NT2/D1 (cell line): ENCODE results near the gene KCTD14.

Experiments used
- SUZ12 ChIP-seq: IDR thresholded peaks from 2 replicates; pipeline ENCODE4 v1.6.1; 2011; ENCODE audit not compliant: insufficient read length, insufficient read depth; ENCODE audit errors: extremely low read depth
- YY1 ChIP-seq: IDR thresholded peaks from 2 replicates; pipeline ENCODE4 v1.6.1; 2011; ENCODE audit not compliant: insufficient read length, insufficient read depth
- ZNF274 ChIP-seq: IDR thresholded peaks from 2 replicates; pipeline ENCODE4 v1.6.1; 2011; ENCODE audit warnings: mild to moderate bottlenecking, low read depth, low read length

- TF ChIP-seq ZNF274, result no peak
- no peak for TF ChIP-seq SUZ12
- no peak for TF ChIP-seq YY1
These were observed 38.2 kb upstream of the KCTD14 start for GRCh38 chr11:78061088-78061920.
